Right atrium auricular region (tissue), 2 donors: ENCODE data around the gene CACNA2D3. TPM values are rescaled to one million over a fixed set of nuclear protein-coding genes. Genes with fewer than 3 reads are reported as not detected.

Source experiments
- DNase-seq: peaks from one replicate; pipeline ENCODE4 v3.0.0-alpha.2; 2019; ENCODE audit warnings: low spot score
- H3K27ac ChIP-seq, 2 donors: fragments of 200-600 bp; sonication (generic); 1 replicate in 1 of 2; 2 replicates in 1 of 2; pipeline ENCODE4 v1.5.1; 2016 to 2019
- H3K27me3 ChIP-seq, 2 donors: fragments of 200-600 bp; sonication (generic); one replicate each; pipeline versions ENCODE4 v1.5.1 to v1.6.0; 2017 to 2019
- H3K36me3 ChIP-seq: fragments of 200-600 bp; sonication (generic); one replicate; pipeline ENCODE4 v1.5.1; 2016
- H3K4me1 ChIP-seq, 2 donors: fragments of 200-600 bp; sonication (generic); one replicate each; pipeline versions ENCODE4 v1.5.1 to v1.6.0; 2017 to 2019
- H3K4me3 ChIP-seq, 2 donors: fragments of 200-600 bp; sonication (generic); 1 replicate in 1 of 2; 2 replicates in 1 of 2; pipeline ENCODE4 v1.5.1; 2017 to 2019; ENCODE audit warnings: mild to moderate bottlenecking in 1 of 2, moderate library complexity in 1 of 2
- H3K9me3 ChIP-seq, 2 donors: fragments of 200-600 bp; sonication (generic); one replicate each; pipeline ENCODE4 v1.5.1; 2019
- total RNA-seq, 2 donors: library from RNA; depleted of rRNA; stranded (reverse); fragments of >200 nt; gene quantifications; one replicate each; pipeline ENCODE4 v1.1.0, GENCODE V29; 2016
- TF ChIP-seq, protein P1 (sequence below), 2 donors: fragments of 200-600 bp; sonication (generic); IDR thresholded peaks; one replicate each; pipeline ENCODE4 v1.5.1; 2019; ENCODE audit warnings: antibody characterized with exemption in 2 of 2

The CACNA2D3 gene
- total RNA-seq, 2 donors from 2014 or later = 10.9 to 17.2 TPM

DNA sequence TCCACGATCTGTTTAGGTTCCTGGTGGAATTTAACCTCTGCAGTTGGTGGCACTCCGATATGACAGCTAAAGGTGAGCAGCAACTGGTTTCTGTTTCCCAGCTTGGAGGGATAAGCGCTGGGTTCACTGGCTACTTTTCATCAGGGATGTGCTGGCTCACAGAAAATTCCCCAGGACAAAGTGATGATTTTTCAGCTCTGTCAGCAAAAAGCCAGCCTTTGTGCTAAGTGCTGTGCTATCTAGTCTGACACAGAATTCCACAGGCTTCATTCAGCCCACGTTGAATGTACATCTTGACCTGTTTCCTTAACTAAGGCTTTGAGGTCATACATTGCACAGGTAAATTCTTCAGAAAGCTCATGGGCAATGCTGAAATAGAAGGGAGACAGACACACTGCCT is 887.0 kb downstream of the CACNA2D3 start:
- Histone ChIP-seq H3K27me3 (no peaks in the 10 kb centered on the region), H3K4me1 (no peaks in the 10 kb centered on the region), H3K9me3 (no peaks in the 10 kb centered on the region), H3K36me3 (no peaks in the 10 kb centered on the region), H3K27ac (no peak overlapping the region), H3K4me3 (no peak overlapping the region)
- no peak for DNase-seq
- TF ChIP-seq, protein P1, sequence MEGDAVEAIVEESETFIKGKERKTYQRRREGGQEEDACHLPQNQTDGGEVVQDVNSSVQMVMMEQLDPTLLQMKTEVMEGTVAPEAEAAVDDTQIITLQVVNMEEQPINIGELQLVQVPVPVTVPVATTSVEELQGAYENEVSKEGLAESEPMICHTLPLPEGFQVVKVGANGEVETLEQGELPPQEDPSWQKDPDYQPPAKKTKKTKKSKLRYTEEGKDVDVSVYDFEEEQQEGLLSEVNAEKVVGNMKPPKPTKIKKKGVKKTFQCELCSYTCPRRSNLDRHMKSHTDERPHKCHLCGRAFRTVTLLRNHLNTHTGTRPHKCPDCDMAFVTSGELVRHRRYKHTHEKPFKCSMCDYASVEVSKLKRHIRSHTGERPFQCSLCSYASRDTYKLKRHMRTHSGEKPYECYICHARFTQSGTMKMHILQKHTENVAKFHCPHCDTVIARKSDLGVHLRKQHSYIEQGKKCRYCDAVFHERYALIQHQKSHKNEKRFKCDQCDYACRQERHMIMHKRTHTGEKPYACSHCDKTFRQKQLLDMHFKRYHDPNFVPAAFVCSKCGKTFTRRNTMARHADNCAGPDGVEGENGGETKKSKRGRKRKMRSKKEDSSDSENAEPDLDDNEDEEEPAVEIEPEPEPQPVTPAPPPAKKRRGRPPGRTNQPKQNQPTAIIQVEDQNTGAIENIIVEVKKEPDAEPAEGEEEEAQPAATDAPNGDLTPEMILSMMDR (IDR thresholded peaks at IDR 0.05) = no peak

GRCh38 chr3:55012091-55012490 is 889.7 kb downstream of the CACNA2D3 start:
- no peaks in the 10 kb centered on the region for H3K9me3 ChIP-seq
- no peaks in the 10 kb centered on the region for H3K4me1 ChIP-seq
- DNase-seq = no peak
- no peak overlapping the region for H3K27ac ChIP-seq
- TF ChIP-seq, protein P1 (IDR thresholded peaks at IDR 0.05) = no peak
- H3K36me3 ChIP-seq = no peaks in the 10 kb centered on the region
- H3K4me3 ChIP-seq = no peak overlapping the region
- no peaks in the 10 kb centered on the region for H3K27me3 ChIP-seq

DNA sequence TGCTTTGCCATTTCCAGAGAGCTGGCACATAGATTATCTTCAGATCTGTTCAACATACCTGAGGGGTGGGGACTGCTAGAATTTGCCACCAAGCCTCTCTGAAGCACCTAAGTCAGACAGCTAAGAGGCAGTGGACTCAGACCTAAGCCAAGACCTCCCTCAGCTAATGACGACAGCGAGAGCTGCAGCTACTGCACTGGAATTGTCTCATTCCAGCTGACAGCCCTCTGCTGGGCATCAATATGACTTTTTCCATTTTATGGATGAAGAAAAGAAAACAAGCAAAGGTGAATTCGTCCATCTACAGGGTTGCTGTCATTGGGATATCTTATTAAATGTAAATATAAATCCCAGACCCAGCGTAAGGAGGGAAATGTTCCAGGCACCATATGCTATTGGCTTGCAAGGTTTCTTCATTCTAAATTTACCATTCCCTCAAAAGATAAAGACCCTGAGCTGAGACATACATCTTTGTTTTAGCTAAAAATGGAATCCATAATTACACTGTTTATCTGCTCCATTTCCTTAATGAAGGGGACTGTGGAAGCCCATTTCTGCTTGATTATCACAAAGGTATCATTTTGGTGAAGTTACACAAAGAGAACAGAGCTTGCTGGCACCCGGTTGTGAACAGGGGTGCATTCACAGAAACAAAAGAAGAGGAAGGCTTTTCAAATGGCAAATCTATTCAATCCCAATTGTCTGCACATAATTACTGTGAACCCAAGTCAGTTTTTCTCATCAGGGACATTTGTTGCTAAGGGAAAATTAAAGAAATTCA is 891.0 kb downstream of the CACNA2D3 start:
- H3K4me3 ChIP-seq = no peak overlapping the region
- no peaks in the 10 kb centered on the region for H3K27me3 ChIP-seq
- TF ChIP-seq, protein P1 (IDR thresholded peaks at IDR 0.05) = no peak
- DNase-seq = no peak
- no peaks in the 10 kb centered on the region for H3K36me3 ChIP-seq
- no peaks in the 10 kb centered on the region for H3K4me1 ChIP-seq
- H3K27ac ChIP-seq = no peak overlapping the region
- H3K9me3 ChIP-seq = no peaks in the 10 kb centered on the region

DNA sequence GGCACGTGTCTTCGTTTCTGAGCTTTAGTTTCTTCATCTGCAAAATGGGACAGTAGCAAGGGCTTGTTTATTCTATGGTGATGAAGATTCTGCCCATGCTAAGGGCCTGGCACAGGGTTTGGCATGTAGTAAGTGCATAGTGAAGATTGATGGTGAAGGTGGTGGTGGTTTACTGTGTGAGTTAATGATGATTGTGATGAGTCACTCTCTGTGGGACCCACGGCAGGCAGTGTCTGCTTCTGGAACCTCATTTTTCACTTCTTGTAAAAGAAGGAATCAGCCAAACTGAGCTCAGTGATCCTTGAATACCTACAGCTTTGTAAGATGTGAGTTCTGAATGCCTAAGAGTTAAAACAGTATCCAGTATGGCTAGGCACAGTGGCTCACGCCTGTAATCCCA is 891.7 kb downstream of the CACNA2D3 start:
- no peaks in the 10 kb centered on the region for H3K4me1 ChIP-seq
- no peak for DNase-seq
- H3K27ac ChIP-seq = no peak overlapping the region
- H3K36me3 ChIP-seq = no peaks in the 10 kb centered on the region
- TF ChIP-seq, protein P1 (IDR thresholded peaks at IDR 0.05) = no peak
- H3K9me3 ChIP-seq = no peaks in the 10 kb centered on the region
- H3K4me3 ChIP-seq = no peak overlapping the region
- H3K27me3 ChIP-seq = no peaks in the 10 kb centered on the region

DNA sequence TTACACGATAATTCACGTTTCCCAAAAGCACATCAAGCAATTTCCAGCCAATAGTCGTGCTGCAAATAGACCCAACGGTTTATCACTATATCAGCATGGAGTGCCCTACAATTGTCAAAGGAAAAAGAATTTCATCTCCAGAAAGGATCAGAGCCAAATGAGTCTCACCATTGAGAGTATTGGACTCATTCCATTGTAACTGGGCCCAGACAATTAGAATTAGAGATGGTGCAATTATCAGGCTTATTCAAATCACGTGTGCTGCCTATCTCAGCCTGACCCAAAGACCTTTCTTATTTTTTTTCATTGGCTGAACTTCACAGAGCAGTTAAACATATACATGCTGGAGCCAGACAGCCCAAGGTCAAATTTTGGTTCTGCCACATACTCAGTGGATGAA is 892.6 kb downstream of the CACNA2D3 start:
- H3K4me1 ChIP-seq = no peaks in the 10 kb centered on the region
- H3K9me3 ChIP-seq = no peaks in the 10 kb centered on the region
- no peak overlapping the region for H3K4me3 ChIP-seq
- DNase-seq = no peak
- H3K27me3 ChIP-seq = no peaks in the 10 kb centered on the region
- no peaks in the 10 kb centered on the region for H3K36me3 ChIP-seq
- no peak overlapping the region for H3K27ac ChIP-seq
- TF ChIP-seq, protein P1 (IDR thresholded peaks at IDR 0.05) = no peak

- Histone ChIP-seq H3K36me3 (no peaks in the 10 kb centered on the region), H3K9me3 (no peaks in the 10 kb centered on the region), H3K4me3 (no peak overlapping the region), H3K27ac (no peak overlapping the region), H3K27me3 (no peaks in the 10 kb centered on the region), H3K4me1 (no peaks in the 10 kb centered on the region)
- DNase-seq = no peak
- TF ChIP-seq, protein P1 (IDR thresholded peaks at IDR 0.05) = no peak
These were observed 895.5 kb downstream of the CACNA2D3 start for GRCh38 chr3:55017876-55018275.
